Heart left ventricle (tissue), 16 donors: Measurements from ENCODE around the gene CALHM2. TPM values are rescaled to one million over a fixed set of nuclear protein-coding genes. Genes with fewer than 3 reads are reported as not detected.

Source experiments
- ATAC-seq, 4 donors: fragments of 200-7000 bp; cut with Tn5 transposase; one replicate each; pipeline ENCODE4 v1.9.1; 2020 to 2022; ENCODE audit warnings: moderate library complexity in 4 of 4, mild to moderate bottlenecking in 3 of 4, moderate number of reproducible peaks in 1 of 4
- DNase-seq, 5 donors: peaks; one replicate each; pipeline ENCODE4 v3.0.0-alpha.2; 2020
- H3K27ac ChIP-seq, 12 donors: fragments of 200-600 bp; sonication (generic) in 4 of 12; one replicate each; pipeline versions ENCODE4 v1.5.0 to v1.8.0; 2016 to 2022; ENCODE audit warnings: mild to moderate bottlenecking in 2 of 12
- H3K27me3 ChIP-seq, 9 donors: fragments of 200-600 bp; sonication (generic) in 2 of 9; one replicate each; pipeline versions ENCODE4 v1.5.1 to v1.8.0; 2016 to 2022; ENCODE audit warnings: mild to moderate bottlenecking in 3 of 9
- H3K36me3 ChIP-seq, 9 donors: fragments of 200-600 bp; sonication (generic) in 2 of 9; one replicate each; pipeline versions ENCODE4 v1.5.0 to v1.8.0; 2018 to 2022; ENCODE audit warnings: mild to moderate bottlenecking in 2 of 9
- H3K4me1 ChIP-seq, 12 donors: fragments of 200-600 bp; sonication (generic) in 4 of 12; one replicate each; pipeline versions ENCODE4 v1.5.0 to v1.8.0; 2016 to 2022; ENCODE audit warnings: mild to moderate bottlenecking in 3 of 12
- H3K4me3 ChIP-seq, 12 donors: fragments of 200-600 bp; sonication (generic) in 4 of 12; one replicate each; pipeline versions ENCODE4 v1.5.0 to v1.8.0; 2017 to 2022; ENCODE audit warnings: mild to moderate bottlenecking in 9 of 12, moderate library complexity in 4 of 12
- H3K9me3 ChIP-seq, 12 donors: fragments of 200-600 bp; sonication (generic) in 4 of 12; one replicate each; pipeline versions ENCODE4 v1.5.0 to v1.8.0; 2016 to 2022; ENCODE audit warnings: mild to moderate bottlenecking in 1 of 12
- CTCF ChIP-seq, 12 donors: fragments of 200-600 bp; sonication (generic) in 4 of 12; IDR thresholded peaks; one replicate each; pipeline versions ENCODE4 v1.5.0 to v1.8.0; 2018 to 2022; ENCODE audit warnings: antibody characterized with exemption in 12 of 12, mild to moderate bottlenecking in 5 of 12
- POLR2A ChIP-seq, 2 donors: fragments of 450-650 bp; IDR thresholded peaks; one replicate each; pipeline ENCODE4 v1.6.1; 2017; ENCODE audit warnings: antibody characterized with exemption in 2 of 2, mild to moderate bottlenecking in 2 of 2, moderate library complexity in 2 of 2
- WGBS, 4 donors: extraction: QIAGEN DNeasy Blood & Tissue Kit in 2 of 4; methylation state at CpG; one replicate each; pipeline versions ENCODE4 v1.1.5 to v1.1.7; 2013 to 2018; 5-methylcytosine and 5-hydroxymethylcytosine counted together
- intact Hi-C, 10 donors: fragments of 100-400 bp; cut with DNase I; formaldehyde crosslinking; loops; one replicate each; pipeline versions ENCODE4 v1.11.1 to v1.14.2; 2022
- polyA plus RNA-seq, 2 donors: library from polyadenylated mRNA; stranded (reverse); fragments of 200-250 nt; gene quantifications; one replicate each; pipeline ENCODE4 v1.2.3, GENCODE V29; 2013
- total RNA-seq, 9 donors: library from RNA; depleted of rRNA in 2 of 9; stranded (reverse); fragments of >200 nt in 2 of 9; fragmentation: NEBNext Ultra II Directional in 3 of 9; extraction: Animal tissue kit (Norgen Biotek cat#: 25700) in 3 of 9; gene quantifications; one replicate each; pipeline versions ENCODE4 v1.1.0 to v1.2.4, GENCODE V29; 2016 to 2023
- donor health status: ischemic (EF 13 %, LVEDD 7.1; RV severe dilation, severe dysfunction).
- donor health status: healthy with polysubstance abuse.
- donor health status: DM: no; HTN: yes; CAD: no.
- donor health status: DM: no; HTN: no; CAD: no.
- donor health status: ischemic (EF 25% LVEDD 6.9; RV normal size, moderate dysfunction).
- donor health status: ischemic (EF 25% LVEDD 5.7; RV mildly dilated, moderate dysfunction).
- donor health status: healthy.
- donor health status: DM: yes; HTN: yes; CAD: no.
- donor health status: ischemic (EF 35%, LVEDD 5.7; RV mildly dilated, moderate dysfunction).
- donor health status: nonischemic (EF 11% LVEDD 7.7; RV severe dilation, severe dysfunction).
- donor health status: DM: yes; HTN: yes; CAD: no.
- donor health status: PGD.
- donor health status: ischemic (EF 29% LVEDD 5.4; RV normal size, mild dysfunction).
- donor health status: nonischemic (EF 23%, LVEDD 6.1; RV moderate dilation, normal function).

Gene CALHM2
- total and polyA plus RNA-seq, 11 donors = 8.2 to 36.8 (median 11.2) TPM

GRCh38 chr10:103397191-103397825, 54.9 kb downstream of the CALHM2 start:
- intact Hi-C loops = no loop called here
- DNase-seq (no peak), ATAC-seq (no peak)
- TF ChIP-seq POLR2A (IDR thresholded peaks at IDR 0.05) = no peak
- no peak for TF ChIP-seq CTCF (IDR thresholded peaks at IDR 0.05)
- H3K27ac ChIP-seq = peak overlapping the region in 6 of 12 donors; percentile 92 to 98 (median 93)
- H3K36me3 ChIP-seq = peaks cover 0 to 63% (median 45%) of the 10 kb centered on the region in 9 donors
- WGBS, 4 donors = 64 to 75% (median 64%) methylated on average over 19 of the region's 19 CpGs
- H3K9me3 ChIP-seq = no peaks in the 10 kb centered on the region
- H3K4me3 ChIP-seq = peak overlapping the region; percentile 62 to 99 (median 92)
- H3K27me3 ChIP-seq = no peaks in the 10 kb centered on the region
- H3K4me1 ChIP-seq = peaks cover 3 to 41% (median 32%) of the 10 kb centered on the region in 12 donors

GRCh38 chr10:103396789-103397087, 55.4 kb downstream of the CALHM2 start:
- Histone ChIP-seq H3K4me3 (peak overlapping the region; percentile 62 to 99 (median 92)), H3K27me3 (no peaks in the 10 kb centered on the region), H3K4me1 (peaks cover 3 to 42% (median 32%) of the 10 kb centered on the region in 12 donors), H3K9me3 (no peaks in the 10 kb centered on the region), H3K27ac (peak overlapping the region in 11 of 12 donors; percentile 50 to 98 (median 93)), H3K36me3 (peaks cover 0 to 63% (median 44%) of the 10 kb centered on the region in 9 donors)
- 0 to 1% (median 0%) methylated on average over 4 to 8 of the region's 8 CpGs for WGBS, 4 donors
- DNase-seq (no peak), ATAC-seq (no peak)
- intact Hi-C loops = no loop called here
- TF ChIP-seq POLR2A (IDR thresholded peaks at IDR 0.05) (no peak), CTCF (IDR thresholded peaks at IDR 0.05) (no peak)

Other genes with a start within 250 kb of the CALHM2 start
- not detected for gene RPEL1, start 206.5 kb downstream of the CALHM2 start, total RNA-seq
- not detected for gene RPEL1, start 206.5 kb downstream of the CALHM2 start, polyA plus RNA-seq
- under 1 TPM in 2 of 9 donors, not detected in 7; 0.08 to 0.11 TPM for gene INA, start 175.2 kb downstream of the CALHM2 start, total RNA-seq
- under 1 TPM in 1 of 2 donors, not detected in 1; 0.04 TPM for gene INA, start 175.2 kb downstream of the CALHM2 start, polyA plus RNA-seq
- gene PCGF6, start 101.2 kb downstream of the CALHM2 start, total RNA-seq = 1 to 10 TPM; 5.3 to 8.1 (median 6.6) TPM
- gene PCGF6, start 101.2 kb downstream of the CALHM2 start, polyA plus RNA-seq = 1 to 10 TPM; 5.8 to 8.5 TPM
- gene TAF5, start 84.4 kb downstream of the CALHM2 start, total RNA-seq = 1 to 10 TPM; 1.1 to 3.3 (median 2.1) TPM
- 1 to 10 TPM; 1.2 to 2.1 TPM for gene TAF5, start 84.4 kb downstream of the CALHM2 start, polyA plus RNA-seq
- 1,000 to 10,000 TPM in 6 of 9 donors, 100 to 1,000 TPM in 3; 747 to 1,376 (median 1,173) TPM for gene ATP5MK, start 55.9 kb downstream of the CALHM2 start, total RNA-seq
- gene ATP5MK, start 55.9 kb downstream of the CALHM2 start, polyA plus RNA-seq = 1,000 to 10,000 TPM; 1,301 to 5,274 TPM
- 10 to 100 TPM in 6 of 9 donors, 1 to 10 TPM in 3; 8.8 to 15.8 (median 12.1) TPM for gene PDCD11, start 55.7 kb downstream of the CALHM2 start, total RNA-seq
- gene PDCD11, start 55.7 kb downstream of the CALHM2 start, polyA plus RNA-seq = 10 to 100 TPM in 1 of 2 donors, 1 to 10 TPM in 1; 8.0 to 17.2 TPM
- not detected for gene CALHM1, start 6.5 kb upstream of the CALHM2 start, total RNA-seq
- gene CALHM1, start 6.5 kb upstream of the CALHM2 start, polyA plus RNA-seq = not detected
- gene CALHM3, start 26.9 kb upstream of the CALHM2 start, total RNA-seq = not detected
- gene CALHM3, start 26.9 kb upstream of the CALHM2 start, polyA plus RNA-seq = not detected
- gene NEURL1, start 41.3 kb upstream of the CALHM2 start, total RNA-seq = under 1 TPM in 7 of 9 donors, not detected in 2; 0.08 to 0.64 (median 0.21) TPM
- under 1 TPM; 0.07 to 0.08 TPM for gene NEURL1, start 41.3 kb upstream of the CALHM2 start, polyA plus RNA-seq